GM18861 (cell line): ENCODE measurements around the gene HLTF.
"Not testable (repeated sequence)": the region's sequence is repeated elsewhere in the genome, so short reads cannot be mapped to it uniquely, and the experiment has no call there.

Experiments
- ATAC-seq: cut with Tn5 transposase; IDR thresholded peaks from one replicate; pipeline ENCODE4 v1.9.1; 2021; ENCODE audit not compliant: unreplicated experiment

Gene HLTF

GRCh38 chr3:149086232-149086988 is at the start of gene HLTF:
TSS of gene HLTF (minus strand) at chr3:149086533. CDS start at chr3:149086336, 197 bp downstream.
- ATAC-seq = peak; percentile 96

DNA sequence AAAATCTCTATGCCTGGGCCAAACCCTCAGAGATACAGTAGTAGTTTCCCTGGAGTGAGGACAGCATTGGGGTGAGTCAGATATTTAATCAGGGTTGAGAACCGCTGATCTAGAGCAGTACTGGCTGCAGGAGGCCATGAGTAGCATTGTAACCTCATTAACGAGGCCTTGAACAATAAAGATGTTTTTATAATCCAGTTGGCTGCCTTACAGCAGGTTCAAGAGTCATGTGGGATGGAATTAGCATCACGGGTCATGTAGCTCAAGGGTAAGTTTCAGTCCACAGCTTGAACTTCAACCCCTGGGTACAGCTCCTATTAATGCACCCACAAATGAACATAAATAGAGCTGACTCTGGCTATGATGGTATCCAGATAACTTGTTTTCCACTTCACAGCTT is 48.2 kb upstream of the HLTF start:
- ATAC-seq = no peak

- no peak for ATAC-seq
Measured at GRCh38 chr3:149131589-149131988, 45.3 kb upstream of the HLTF start.

DNA sequence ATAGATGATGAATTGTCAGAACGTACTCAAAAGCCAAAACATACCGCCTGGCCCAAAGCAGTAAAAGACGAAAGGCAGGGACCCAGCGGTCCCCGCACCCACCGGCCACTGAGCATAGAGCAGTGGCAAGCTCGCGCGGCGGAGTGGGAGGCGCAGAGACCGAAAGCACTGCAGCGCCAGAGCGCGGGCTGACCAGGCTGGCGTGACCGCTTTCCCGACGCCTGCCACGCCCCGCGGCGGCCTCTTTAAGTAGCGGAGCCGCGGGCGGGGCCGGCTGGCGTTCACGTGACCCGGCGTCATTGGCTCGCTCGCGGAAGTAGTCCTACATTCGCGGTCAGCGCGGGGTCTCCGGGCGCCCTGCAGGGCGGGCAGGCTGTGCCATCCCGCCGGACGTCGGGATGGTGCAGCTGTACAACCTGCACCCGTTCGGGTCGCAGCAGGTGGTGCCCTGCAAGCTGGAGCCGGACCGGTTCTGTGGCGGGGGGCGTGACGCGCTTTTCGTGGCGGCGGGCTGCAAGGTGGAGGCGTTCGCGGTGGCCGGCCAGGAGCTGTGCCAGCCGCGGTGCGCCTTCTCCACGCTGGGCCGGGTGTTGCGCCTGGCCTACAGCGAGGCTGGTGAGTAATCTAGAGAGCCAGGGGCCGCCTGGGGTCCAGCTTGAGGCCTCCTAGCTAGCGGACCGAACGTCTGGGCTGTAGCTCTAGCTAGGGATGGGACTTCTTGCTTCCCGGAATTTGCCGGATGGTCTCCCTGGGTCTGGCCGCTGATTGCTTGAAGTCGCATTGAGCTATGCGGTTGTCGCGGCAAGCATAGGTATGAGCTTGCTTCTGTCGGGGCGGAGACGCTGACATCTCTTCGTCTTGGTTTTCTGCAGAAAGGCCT is 43.2 kb upstream of the HLTF start, which contains the start of gene HPS3:
Gene HPS3 (plus strand): TSS at position 313 of the 880 bp plus-strand sequence. CDS start 86 bp downstream, at position 399.
- ATAC-seq = peak; percentile 93

- ATAC-seq = no peak
Measured at GRCh38 chr3:149128821-149129220, 42.5 kb upstream of the HLTF start.

GRCh38 chr3:149122721-149123578 is 36.6 kb upstream of the HLTF start:
- no peak for ATAC-seq

GRCh38 chr3:149120051-149120972 is 34.0 kb upstream of the HLTF start:
- ATAC-seq = peak; percentile 64

DNA sequence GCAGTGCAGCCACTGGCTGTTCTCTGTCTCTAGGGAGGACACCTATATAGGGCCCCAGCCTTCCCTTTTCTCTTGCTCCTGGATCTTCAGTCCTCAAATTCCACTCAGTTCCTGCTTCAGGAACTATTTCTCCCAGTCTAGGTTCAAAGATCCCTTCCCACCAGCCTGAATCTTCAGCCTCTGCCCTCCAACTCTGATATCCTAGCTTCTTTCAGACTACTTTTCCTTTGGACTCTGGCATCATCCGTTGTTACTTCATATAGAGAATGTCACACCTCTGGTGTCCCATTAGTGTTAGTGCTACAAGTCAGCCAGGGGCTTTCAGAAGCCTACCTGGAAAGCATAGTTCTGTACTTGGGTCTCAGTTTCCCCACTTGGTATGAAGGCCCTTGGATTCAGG is 33.1 kb upstream of the HLTF start:
- no peak for ATAC-seq

- ATAC-seq = no peak
Measured at GRCh38 chr3:149118724-149119123, 32.4 kb upstream of the HLTF start.

DNA sequence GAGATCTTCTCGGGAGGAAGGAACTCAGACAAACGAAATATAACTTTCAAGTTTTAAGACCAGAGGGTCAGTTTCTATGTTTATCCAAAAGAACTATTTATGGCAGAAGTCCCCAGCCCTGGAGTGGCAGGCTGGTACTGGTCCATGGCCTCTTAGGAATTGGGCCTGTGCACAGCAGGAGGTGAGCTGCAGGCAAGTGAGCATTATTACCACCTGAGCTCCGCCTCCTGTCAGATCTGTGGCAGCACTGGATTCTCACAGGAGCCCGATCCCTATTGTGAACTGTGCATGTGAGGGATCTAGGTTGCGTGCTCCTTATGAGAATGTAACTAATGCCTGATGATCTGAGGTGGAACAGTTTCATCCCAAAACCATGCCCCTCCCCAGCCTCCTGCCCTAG is 28.8 kb upstream of the HLTF start:
- no peak for ATAC-seq

GRCh38 chr3:149114458-149114857 is 28.1 kb upstream of the HLTF start:
- ATAC-seq = no peak

DNA sequence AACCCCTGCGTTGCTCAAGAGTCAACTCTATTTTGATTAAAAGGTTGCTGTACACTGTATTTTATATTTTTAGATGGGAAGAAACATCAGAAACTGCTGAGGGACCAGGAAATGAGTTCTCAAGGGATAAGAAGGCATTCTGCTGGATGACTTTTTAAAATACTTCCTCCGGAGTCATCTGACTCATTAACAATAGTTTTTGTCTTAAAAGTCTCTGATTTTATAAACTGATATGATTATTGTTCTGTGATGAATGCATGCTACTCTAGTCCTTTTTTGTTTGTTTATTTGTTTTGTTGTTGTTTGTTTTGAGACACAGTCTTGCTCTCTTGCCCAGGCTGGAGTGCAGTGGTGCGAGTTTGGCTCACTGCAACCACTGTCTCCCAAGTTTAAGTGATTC is 18.2 kb upstream of the HLTF start:
- no peak for ATAC-seq

DNA sequence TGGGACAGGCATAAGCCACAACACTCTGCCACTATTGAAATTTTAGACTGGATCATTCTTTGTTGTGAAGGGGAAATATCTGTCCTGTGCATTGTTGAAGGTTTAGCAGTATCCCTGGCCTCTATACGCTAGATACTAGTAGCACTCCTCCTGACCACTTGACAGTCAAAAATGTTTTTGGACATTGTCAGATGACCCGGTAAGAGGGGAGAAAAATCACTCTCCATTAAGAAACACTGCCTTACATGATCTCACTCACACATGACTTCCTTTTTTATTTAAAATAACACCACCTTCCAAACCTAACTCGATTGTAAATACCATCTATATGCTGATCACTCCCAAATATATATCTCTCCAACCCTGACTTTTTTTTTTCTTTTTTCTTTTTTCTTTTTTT is 15.3 kb upstream of the HLTF start:
- ATAC-seq = no peak

- ATAC-seq = no peak
Measured at GRCh38 chr3:149101154-149101553, 14.8 kb upstream of the HLTF start.

- ATAC-seq = not testable (repeated sequence)
Measured at GRCh38 chr3:149097987-149098386, 11.7 kb upstream of the HLTF start.

- ATAC-seq = peak; percentile 92
Measured at GRCh38 chr3:149095487-149095886, 9.2 kb upstream of the HLTF start.

DNA sequence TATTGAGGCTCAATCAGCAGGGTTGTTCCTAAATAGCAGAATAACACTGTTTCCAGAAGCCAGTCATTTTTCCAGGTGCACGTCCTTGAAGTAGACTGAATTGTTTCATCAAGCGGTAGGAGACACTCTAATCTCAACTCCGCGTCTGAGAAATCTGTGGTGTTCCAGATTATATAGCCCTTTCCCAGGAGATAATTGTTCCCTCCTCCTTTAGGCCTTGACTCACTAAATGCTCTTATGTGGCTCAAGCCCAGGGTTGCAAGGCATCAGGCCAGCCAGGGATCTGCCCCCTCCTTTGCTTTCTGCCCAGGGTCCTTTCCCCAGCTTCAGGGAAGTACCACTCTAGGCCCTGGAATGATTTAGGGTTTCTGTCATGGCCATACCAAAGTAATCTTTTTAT is 5.7 kb upstream of the HLTF start:
- ATAC-seq = no peak

GRCh38 chr3:149090907-149091306 is 4.6 kb upstream of the HLTF start:
- no peak for ATAC-seq

DNA sequence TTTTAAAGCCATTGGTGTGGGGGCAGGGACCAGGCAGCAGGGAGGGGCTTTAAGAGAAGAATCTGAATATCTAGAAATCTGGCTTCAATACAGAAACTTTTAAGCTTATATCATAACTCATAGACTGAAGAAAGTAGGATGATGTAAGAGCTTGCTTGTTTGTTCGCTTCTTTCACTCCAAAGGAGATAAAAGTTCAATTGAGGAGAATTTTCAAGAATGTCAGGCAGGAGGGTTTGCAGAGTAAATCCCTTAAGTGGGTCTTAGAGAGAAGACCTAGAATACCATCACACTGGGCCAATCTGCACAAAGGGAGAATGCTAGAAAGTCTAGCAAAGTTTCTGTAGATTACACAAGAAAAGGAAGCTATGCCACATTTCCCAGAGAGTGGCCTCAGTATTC is 4.1 kb upstream of the HLTF start:
- ATAC-seq = no peak

GRCh38 chr3:149089395-149089794 is 3.1 kb upstream of the HLTF start:
- no peak for ATAC-seq
